ENCODE data around the gene EIF4EBP2. TPM values are rescaled to one million over a fixed set of nuclear protein-coding genes. Genes with fewer than 3 reads are reported as not detected.

Gene EIF4EBP2
- total and polyA plus RNA-seq, 2 donors (not counting 3 experiments of a cell fraction or from before 2014, with no cell fraction given), result 18.2 to 47.0 TPM

- H3K27me3 ChIP-seq (ENCODE audit: control insufficient read depth in 2 of 2, insufficient read depth in 2 of 2, low read length in 2 of 2), result peaks cover 0 to 4% of the 10 kb centered on the region in 2 experiments
- dilution Hi-C loops (cut with MboI; ENCODE audit: extremely low pct_ligation_motif_present, low sequenced_read_pairs), result no loop called here
Measured at GRCh38 chr10:70476249-70477035, 72.5 kb downstream of the EIF4EBP2 start.

More at GRCh38 chr10:70476249-70477035, 72.5 kb downstream of the EIF4EBP2 start:
- FAIRE-seq (no peak), DNase-seq (ENCODE audit: low read depth, low spot score) (no peak)
- no peaks in the 10 kb centered on the region for H3K9me3 ChIP-seq (replicated peaks; ENCODE audit: control insufficient read depth, insufficient read depth, low read length)
- H4K20me1 ChIP-seq (replicated peaks; ENCODE audit: control insufficient read depth, extremely low read depth, insufficient read depth, low read length), result no peaks in the 10 kb centered on the region
- no TSS peak for BruUV-seq (replicated peaks)
- no peak overlapping the region for H3K4me3 ChIP-seq (replicated peaks in 1 of 3; ENCODE audit: insufficient read depth in 1 of 3, low read depth in 1 of 3, low read length in 3 of 3)
- no peaks in the 10 kb centered on the region for H3K36me3 ChIP-seq (ENCODE audit: control insufficient read depth in 2 of 2, extremely low read depth in 1 of 2, insufficient read depth in 2 of 2, low read length in 2 of 2)
- TF ChIP-seq FOS (IDR thresholded peaks at IDR 0.05; ENCODE audit: borderline replicate concordance, insufficient read depth, low read length), result no peak
- TF ChIP-seq POLR2A (IDR thresholded peaks at IDR 0.05; ENCODE audit: low read depth, low read length), result no peak
- TF ChIP-seq, protein P1, sequence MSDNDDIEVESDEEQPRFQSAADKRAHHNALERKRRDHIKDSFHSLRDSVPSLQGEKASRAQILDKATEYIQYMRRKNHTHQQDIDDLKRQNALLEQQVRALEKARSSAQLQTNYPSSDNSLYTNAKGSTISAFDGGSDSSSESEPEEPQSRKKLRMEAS (IDR thresholded peaks at IDR 0.05; ENCODE audit: insufficient read depth, insufficient read length), result no peak
- TF ChIP-seq POLR2AphosphoS5 (IDR thresholded peaks at IDR 0.05; ENCODE audit: insufficient read depth, low read depth, low read length), result no peak
- no peak for TF ChIP-seq EZH2 (IDR thresholded peaks at IDR 0.05; ENCODE audit: borderline replicate concordance, low read depth, low read length, severe bottlenecking)
- TF ChIP-seq JUN (IDR thresholded peaks at IDR 0.05; ENCODE audit: borderline replicate concordance, insufficient read depth, insufficient read length, low read depth), result no peak
- TF ChIP-seq MYC (IDR thresholded peaks at IDR 0.05; ENCODE audit: low read depth, low read length), result no peak
- TF ChIP-seq GATA2 (IDR thresholded peaks at IDR 0.05; ENCODE audit: insufficient read depth, insufficient read length, low read depth, low read length), result no peak
- TF ChIP-seq, protein P2, sequence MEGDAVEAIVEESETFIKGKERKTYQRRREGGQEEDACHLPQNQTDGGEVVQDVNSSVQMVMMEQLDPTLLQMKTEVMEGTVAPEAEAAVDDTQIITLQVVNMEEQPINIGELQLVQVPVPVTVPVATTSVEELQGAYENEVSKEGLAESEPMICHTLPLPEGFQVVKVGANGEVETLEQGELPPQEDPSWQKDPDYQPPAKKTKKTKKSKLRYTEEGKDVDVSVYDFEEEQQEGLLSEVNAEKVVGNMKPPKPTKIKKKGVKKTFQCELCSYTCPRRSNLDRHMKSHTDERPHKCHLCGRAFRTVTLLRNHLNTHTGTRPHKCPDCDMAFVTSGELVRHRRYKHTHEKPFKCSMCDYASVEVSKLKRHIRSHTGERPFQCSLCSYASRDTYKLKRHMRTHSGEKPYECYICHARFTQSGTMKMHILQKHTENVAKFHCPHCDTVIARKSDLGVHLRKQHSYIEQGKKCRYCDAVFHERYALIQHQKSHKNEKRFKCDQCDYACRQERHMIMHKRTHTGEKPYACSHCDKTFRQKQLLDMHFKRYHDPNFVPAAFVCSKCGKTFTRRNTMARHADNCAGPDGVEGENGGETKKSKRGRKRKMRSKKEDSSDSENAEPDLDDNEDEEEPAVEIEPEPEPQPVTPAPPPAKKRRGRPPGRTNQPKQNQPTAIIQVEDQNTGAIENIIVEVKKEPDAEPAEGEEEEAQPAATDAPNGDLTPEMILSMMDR (IDR thresholded peaks at IDR 0.05; ENCODE audit: extremely low read depth in 1 of 2, insufficient read depth in 1 of 2, low read depth in 1 of 2, low read length in 2 of 2), result no peak
- H3K79me2 ChIP-seq (ENCODE audit: control insufficient read depth, insufficient read depth, low read length), result peaks cover 3% of the 10 kb centered on the region
- H3K9me1 ChIP-seq (replicated peaks; ENCODE audit: control insufficient read depth, extremely low read depth, insufficient read depth, low read length), result no peaks in the 10 kb centered on the region
- peaks cover 32% of the 10 kb centered on the region for H3K4me1 ChIP-seq (ENCODE audit: control insufficient read depth, extremely low read depth, insufficient read depth, low read length)
- ChIA-PET POLR2A (no interaction called here), CTCF (interaction anchor here (1.1 to 2.9 kb wide), 3 partner anchors 16 to 73 kb away, joined by 5 to 16 read pairs (median 7); no protein-coding TSS in a partner anchor)
- no peak overlapping the region for H2AFZ ChIP-seq (ENCODE audit: low read depth, low read length)
- H3K9ac ChIP-seq (replicated peaks; ENCODE audit: extremely low read depth, insufficient read depth, low read length), result no peak overlapping the region
- H3K4me2 ChIP-seq (ENCODE audit: insufficient read depth, low read length), result no peak overlapping the region
- intact Hi-C loops (cut with micrococcal nuclease), result no loop called here
- no peak overlapping the region for H3K27ac ChIP-seq (ENCODE audit: insufficient read depth, low read depth, low read length)

Measured in endothelial cell of umbilical vein (primary cell).